ENCODE data around the gene BAHCC1.

The BAHCC1 gene

GRCh38 chr17:81514739-81515529, 119.7 kb downstream of the BAHCC1 start (continued):
- TF ChIP-seq ZSCAN4 (tag by site-specific recombination; IDR thresholded peaks at IDR 0.05) (no peak), ZNF658 (tag by site-specific recombination; IDR thresholded peaks at IDR 0.05) (no peak), ZNF626 (tag by site-specific recombination; IDR thresholded peaks at IDR 0.05) (no peak), KLF1 (tag by site-specific recombination; IDR thresholded peaks at IDR 0.05) (peak; percentile 73), PATZ1 (tag by site-specific recombination; IDR thresholded peaks at IDR 0.05) (peak; percentile 95), ZNF660 (tag by site-specific recombination; IDR thresholded peaks at IDR 0.05) (no peak), SP2 (tag by site-specific recombination; IDR thresholded peaks at IDR 0.05) (peak; percentile 68), ZNF114 (tag by site-specific recombination; IDR thresholded peaks at IDR 0.05) (no peak), ZNF223 (tag by site-specific recombination; IDR thresholded peaks at IDR 0.05) (no peak), GLIS2 (tag by site-specific recombination; IDR thresholded peaks at IDR 0.05) (peak; percentile 85), ZNF350 (tag by site-specific recombination; IDR thresholded peaks at IDR 0.05) (no peak), ZFP3 (tag by site-specific recombination; IDR thresholded peaks at IDR 0.05; ENCODE audit: low read depth) (no peak), ZNF830 (tag by site-specific recombination; IDR thresholded peaks at IDR 0.05; ENCODE audit: low read depth) (no peak), ZNF202 (tag by site-specific recombination; IDR thresholded peaks at IDR 0.05; ENCODE audit: borderline replicate concordance) (no peak), ELK4 (IDR thresholded peaks at IDR 0.05; ENCODE audit: borderline replicate concordance, low read depth, low read length) (peak; percentile 44; the same call in 1 of the 2 replicates), ZNF146 (tag by site-specific recombination; IDR thresholded peaks at IDR 0.05) (no peak), ZNF18 (tag by site-specific recombination; IDR thresholded peaks at IDR 0.05) (no peak), ZNF157 (tag by site-specific recombination; IDR thresholded peaks at IDR 0.05) (no peak), WT1 (tag by site-specific recombination; IDR thresholded peaks at IDR 0.05) (0 out of 2 replicates have a peak, but pooled peaks have one; percentile 9), ZNF302 (tag by site-specific recombination; IDR thresholded peaks at IDR 0.05; ENCODE audit: low read depth) (no peak), MYNN (tag by site-specific recombination; IDR thresholded peaks at IDR 0.05; ENCODE audit: borderline replicate concordance) (no peak), ZNF366 (tag by site-specific recombination; conservative IDR thresholded peaks at IDR 0.05) (no peak), ZNF248 (tag by site-specific recombination; IDR thresholded peaks at IDR 0.05) (no peak), ZNF558 (tag by site-specific recombination; IDR thresholded peaks at IDR 0.05) (no peak), INSM2 (tag by site-specific recombination; IDR thresholded peaks at IDR 0.05) (no peak), ZNF354C (tag by site-specific recombination; IDR thresholded peaks at IDR 0.05; ENCODE audit: borderline replicate concordance, low read depth) (no peak), CTCF (tag by site-specific recombination; IDR thresholded peaks at IDR 0.05) (no peak)

All from HEK293 (cell line).